Skeletal muscle tissue (tissue), 4 donors: ENCODE results near the gene MUC6. TPM values are rescaled to one million over a fixed set of nuclear protein-coding genes. Genes with fewer than 3 reads are reported as not detected.

Experiments used
- H3K27ac ChIP-seq: one replicate; pipeline ENCODE4 v1.7.0; 2013; ENCODE audit warnings: mild to moderate bottlenecking, low read depth, low read length, inconsistent platforms
- H3K27me3 ChIP-seq, 3 donors: one replicate each; pipeline ENCODE4 v1.7.0; 2013; ENCODE audit warnings: low read length in 3 of 3; ENCODE audit not compliant: control insufficient read depth in 3 of 3, insufficient read depth in 3 of 3
- H3K36me3 ChIP-seq, 3 donors: one replicate each; pipeline ENCODE4 v1.7.0; 2013; ENCODE audit warnings: low read length in 3 of 3; ENCODE audit not compliant: control insufficient read depth in 3 of 3, insufficient read depth in 3 of 3
- H3K4me1 ChIP-seq, 3 donors: one replicate each; pipeline ENCODE4 v1.7.0; 2013; ENCODE audit warnings: low read length in 3 of 3, mild to moderate bottlenecking in 3 of 3; ENCODE audit not compliant: control insufficient read depth in 3 of 3, insufficient read depth in 3 of 3
- H3K4me3 ChIP-seq, 3 donors: one replicate each; pipeline ENCODE4 v1.7.0; 2013; ENCODE audit warnings: low read length in 3 of 3
- H3K9ac ChIP-seq, 3 donors: one replicate each; pipeline ENCODE4 v1.7.0; 2013; ENCODE audit warnings: low read length in 3 of 3, mild to moderate bottlenecking in 3 of 3, moderate library complexity in 2 of 3, low read depth in 1 of 3
- H3K9me3 ChIP-seq, 3 donors: one replicate each; pipeline ENCODE4 v1.7.0; 2013; ENCODE audit warnings: low read length in 3 of 3; ENCODE audit not compliant: control insufficient read depth in 3 of 3
- total RNA-seq: library from RNA; depleted of rRNA; stranded (reverse); fragments of >200 nt; gene quantifications from one replicate; pipeline ENCODE4 v1.2.3, GENCODE V29; 2014
- donor health status: Osteomylitis.

The MUC6 gene
- total RNA-seq, 1 donor from 2014 or later: not detected

GRCh38 chr11:1028616-1029015 is 7.9 kb downstream of the MUC6 start:
- no peak overlapping the region for H3K9ac ChIP-seq
- no peak overlapping the region for H3K27ac ChIP-seq
- H3K9me3 ChIP-seq: peaks cover 0 to 2% (median 0%) of the 10 kb centered on the region in 3 donors
- no peaks in the 10 kb centered on the region for H3K36me3 ChIP-seq
- H3K27me3 ChIP-seq: peaks cover 2 to 13% (median 8%) of the 10 kb centered on the region in 3 donors
- no peak overlapping the region for H3K4me3 ChIP-seq
- peaks cover 0 to under 1% (median under 1%) of the 10 kb centered on the region in 3 donors for H3K4me1 ChIP-seq

DNA sequence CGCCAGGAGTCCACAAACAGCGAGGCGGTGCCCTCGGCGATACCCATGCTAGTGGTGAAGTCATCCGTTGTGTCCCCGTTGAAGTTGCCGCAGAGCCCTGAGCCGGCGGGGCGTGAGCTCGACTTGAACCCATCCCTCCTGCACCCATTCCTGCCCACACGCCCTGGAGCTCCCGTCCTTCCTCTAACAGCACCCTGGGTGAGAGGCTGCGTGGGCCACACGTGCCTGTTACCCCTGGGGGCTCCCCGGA is 8.3 kb downstream of the MUC6 start:
- Histone ChIP-seq H3K4me3 (no peak overlapping the region), H3K36me3 (no peaks in the 10 kb centered on the region), H3K9ac (no peak overlapping the region), H3K4me1 (no peaks in the 10 kb centered on the region), H3K27me3 (peaks cover 2 to 13% (median 8%) of the 10 kb centered on the region in 3 donors), H3K27ac (no peak overlapping the region), H3K9me3 (peaks cover 0 to 2% (median 0%) of the 10 kb centered on the region in 3 donors)

- H3K27ac ChIP-seq: no peak overlapping the region
- no peak overlapping the region for H3K4me3 ChIP-seq
These were observed 8.8 kb downstream of the MUC6 start for GRCh38 chr11:1027483-1028290.

GRCh38 chr11:1026641-1027482 is 9.7 kb downstream of the MUC6 start:
- peaks cover 0 to 4% (median 2%) of the 10 kb centered on the region in 3 donors for H3K27me3 ChIP-seq
- peaks cover 0 to 2% (median 0%) of the 10 kb centered on the region in 3 donors for H3K36me3 ChIP-seq
- H3K4me3 ChIP-seq: no peak overlapping the region
- H3K27ac ChIP-seq: no peak overlapping the region
- H3K9ac ChIP-seq: no peak overlapping the region
- H3K4me1 ChIP-seq: no peaks in the 10 kb centered on the region
- H3K9me3 ChIP-seq: no peaks in the 10 kb centered on the region

More at GRCh38 chr11:1027483-1028290, 8.8 kb downstream of the MUC6 start:
- Histone ChIP-seq H3K36me3 (peaks cover 0 to 2% (median 0%) of the 10 kb centered on the region in 3 donors), H3K9me3 (peaks cover 0 to 2% (median 0%) of the 10 kb centered on the region in 3 donors), H3K27me3 (peaks cover 2 to 12% (median 8%) of the 10 kb centered on the region in 3 donors), H3K9ac (no peak overlapping the region), H3K4me1 (no peaks in the 10 kb centered on the region)

DNA sequence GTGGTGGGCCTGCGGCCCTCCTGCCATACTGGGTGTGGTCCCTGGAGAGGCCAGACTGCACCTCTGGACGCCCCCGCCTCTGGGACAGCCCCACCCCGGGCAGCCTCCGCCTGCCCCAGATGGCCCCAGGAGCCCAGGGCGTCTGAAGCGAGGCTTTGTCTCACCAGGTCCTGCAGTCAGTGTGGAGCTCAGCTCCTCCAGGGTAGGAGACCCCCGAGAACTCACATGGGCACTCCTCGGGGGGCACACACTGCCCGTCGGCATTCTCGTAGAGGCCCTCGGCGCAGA is 10.4 kb downstream of the MUC6 start:
- Histone ChIP-seq H3K27ac (no peak overlapping the region), H3K27me3 (peaks cover 0 to 4% (median 0%) of the 10 kb centered on the region in 3 donors), H3K4me1 (no peaks in the 10 kb centered on the region), H3K9ac (no peak overlapping the region), H3K9me3 (no peaks in the 10 kb centered on the region), H3K4me3 (no peak overlapping the region), H3K36me3 (peaks cover 0 to 2% (median 0%) of the 10 kb centered on the region in 3 donors)

- Histone ChIP-seq H3K4me3 (no peak overlapping the region), H3K36me3 (peaks cover 0 to 2% (median 0%) of the 10 kb centered on the region in 3 donors), H3K9me3 (no peaks in the 10 kb centered on the region), H3K27me3 (peaks cover 0 to 4% (median 0%) of the 10 kb centered on the region in 3 donors), H3K27ac (no peak overlapping the region), H3K4me1 (no peaks in the 10 kb centered on the region), H3K9ac (no peak overlapping the region)
These were observed 10.9 kb downstream of the MUC6 start for GRCh38 chr11:1025410-1026162.

- Histone ChIP-seq H3K36me3 (peaks cover 0 to 2% (median 0%) of the 10 kb centered on the region in 3 donors), H3K4me3 (no peak overlapping the region), H3K4me1 (no peaks in the 10 kb centered on the region), H3K27ac (no peak overlapping the region), H3K9me3 (no peaks in the 10 kb centered on the region), H3K27me3 (peaks cover 0 to 4% (median 0%) of the 10 kb centered on the region in 3 donors), H3K9ac (no peak overlapping the region)
These were observed 11.7 kb downstream of the MUC6 start for GRCh38 chr11:1024597-1025409.

DNA sequence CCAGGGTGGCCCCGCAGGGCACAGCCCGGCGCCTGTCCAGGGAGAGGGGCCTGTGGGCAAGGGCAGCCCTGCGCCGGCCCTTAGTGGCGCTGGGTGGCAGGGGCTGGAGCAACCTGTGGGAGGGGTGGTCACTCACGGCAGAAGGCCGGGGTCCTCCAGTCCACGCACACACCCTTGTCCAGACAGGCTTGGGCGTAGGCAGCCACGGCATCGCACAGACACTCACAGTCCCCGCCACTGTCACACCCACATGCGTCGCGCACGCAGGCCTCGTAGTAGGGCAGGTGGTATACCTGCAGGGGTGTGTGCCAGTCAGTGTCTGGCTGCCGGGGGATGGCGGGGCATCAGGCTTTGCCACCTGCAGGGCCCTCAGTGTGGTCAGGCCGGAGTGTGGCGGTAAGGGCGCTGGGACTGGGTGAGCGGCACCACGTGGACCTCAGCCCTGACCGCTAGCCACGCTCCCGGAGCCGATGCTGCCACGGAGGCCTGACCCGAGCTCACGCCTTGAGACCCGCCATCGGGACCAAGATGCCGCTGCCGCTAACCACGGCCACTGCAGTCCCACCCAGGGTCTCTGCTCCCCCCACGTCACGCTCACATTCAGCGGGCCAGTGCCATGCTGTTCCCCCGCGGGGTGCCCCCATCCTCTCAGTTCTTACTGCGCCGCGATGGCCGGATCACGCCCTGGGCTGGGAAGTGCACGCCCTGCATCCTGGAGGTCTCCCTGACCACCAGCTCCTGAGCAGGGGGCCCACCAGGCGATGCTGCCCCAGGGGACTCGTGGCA is 12.5 kb downstream of the MUC6 start:
- H3K4me1 ChIP-seq: no peaks in the 10 kb centered on the region
- H3K36me3 ChIP-seq: peaks cover 0 to 2% (median 0%) of the 10 kb centered on the region in 3 donors
- H3K4me3 ChIP-seq: no peak overlapping the region
- H3K9ac ChIP-seq: no peak overlapping the region
- H3K9me3 ChIP-seq: no peaks in the 10 kb centered on the region
- no peak overlapping the region for H3K27ac ChIP-seq
- peaks cover 0 to 4% (median 0%) of the 10 kb centered on the region in 3 donors for H3K27me3 ChIP-seq
